ENCODE data around the gene LIPC. TPM values are rescaled to one million over a fixed set of nuclear protein-coding genes. Genes with fewer than 3 reads are reported as not detected.

The LIPC gene
- total RNA-seq, 1 experiment from 2014 or later: not detected

DNA sequence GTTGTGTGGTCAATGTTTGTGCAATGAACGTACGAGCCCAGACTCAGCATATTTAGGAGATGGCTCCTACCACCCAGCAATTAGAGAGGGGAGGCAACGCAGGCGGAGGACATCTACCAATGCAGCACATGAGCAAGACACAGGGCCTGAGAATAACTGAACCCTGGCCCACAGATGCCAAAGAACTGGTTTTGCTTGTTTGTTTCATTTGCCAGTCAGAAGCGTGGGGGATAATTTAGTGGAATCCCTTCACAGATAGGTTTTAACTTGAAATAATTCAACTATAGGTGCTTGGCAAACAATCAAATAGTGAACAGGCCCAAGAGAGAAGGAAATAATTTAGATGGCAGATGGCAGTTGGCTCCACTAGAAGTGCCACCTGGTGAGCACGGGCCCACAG is 54.8 kb downstream of the LIPC start:
- ChIA-PET POLR2A (no interaction called here), CTCF (no interaction called here)
- H3K27me3 Mint-ChIP-seq (ENCODE audit: low read depth): no peaks in the 10 kb centered on the region
- peaks cover 17% of the 10 kb centered on the region for H3K9me3 Mint-ChIP-seq
- H3K4me3 Mint-ChIP-seq: no peak overlapping the region
- no peaks in the 10 kb centered on the region for H3K4me1 Mint-ChIP-seq
- TF ChIP-seq EMX1 (CRISPR knock-in tag; IDR thresholded peaks at IDR 0.05): no peak
- no peak for TF ChIP-seq ELF4 (CRISPR knock-in tag; IDR thresholded peaks at IDR 0.05; ENCODE audit: low read depth)
- TF ChIP-seq CBFB (CRISPR knock-in tag; IDR thresholded peaks at IDR 0.05; ENCODE audit: low read depth): no peak
- TF ChIP-seq SMAD3 (CRISPR knock-in tag; IDR thresholded peaks at IDR 0.05; ENCODE audit: borderline replicate concordance): no peak
- TF ChIP-seq, protein P1, sequence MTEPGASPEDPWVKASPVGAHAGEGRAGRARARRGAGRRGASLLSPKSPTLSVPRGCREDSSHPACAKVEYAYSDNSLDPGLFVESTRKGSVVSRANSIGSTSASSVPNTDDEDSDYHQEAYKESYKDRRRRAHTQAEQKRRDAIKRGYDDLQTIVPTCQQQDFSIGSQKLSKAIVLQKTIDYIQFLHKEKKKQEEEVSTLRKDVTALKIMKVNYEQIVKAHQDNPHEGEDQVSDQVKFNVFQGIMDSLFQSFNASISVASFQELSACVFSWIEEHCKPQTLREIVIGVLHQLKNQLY (CRISPR knock-in tag; IDR thresholded peaks at IDR 0.05): no peak
- peaks cover 8% of the 10 kb centered on the region for H3K36me3 Mint-ChIP-seq
- H3K27ac Mint-ChIP-seq: no peak overlapping the region
- DNase-seq (ENCODE audit: low spot score) (no peak), ATAC-seq (no peak)

DNA sequence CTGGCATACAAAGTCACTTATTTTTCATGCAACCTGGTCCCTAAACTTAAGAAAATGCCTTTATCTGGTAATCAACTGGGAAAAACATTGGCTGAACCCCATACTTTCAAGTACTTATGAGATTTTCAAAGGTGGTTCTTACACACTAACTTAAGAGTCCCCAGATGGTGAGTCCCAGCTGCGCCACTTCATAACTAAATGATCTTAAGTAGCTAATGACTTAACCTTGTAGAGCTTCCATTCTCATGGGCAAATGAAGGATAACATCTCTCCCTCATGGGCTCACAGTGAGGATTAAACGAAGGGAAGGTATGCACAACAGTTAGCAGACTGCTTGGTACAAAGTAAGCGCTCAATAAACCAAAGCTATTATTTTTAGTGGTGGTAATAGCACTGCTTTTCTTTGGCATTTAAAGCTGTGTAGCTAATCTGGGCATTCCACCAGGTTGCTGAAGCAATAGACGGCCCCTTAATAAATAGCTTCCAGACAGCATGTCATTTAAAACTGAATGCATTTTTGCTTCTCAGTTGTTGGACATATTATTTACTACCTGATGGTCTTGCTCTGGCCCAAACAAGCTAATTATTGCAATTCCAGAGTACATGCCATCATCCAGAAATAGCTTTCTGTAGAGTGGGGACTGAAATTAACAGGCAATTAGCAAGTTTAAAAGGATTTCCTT is 55.4 kb downstream of the LIPC start:
- DNase-seq (ENCODE audit: low spot score) (no peak), ATAC-seq (no peak)
- Mint-ChIP-seq H3K27me3 (ENCODE audit: low read depth) (no peaks in the 10 kb centered on the region), H3K9me3 (peaks cover 17% of the 10 kb centered on the region), H3K27ac (no peak overlapping the region), H3K36me3 (peaks cover 8% of the 10 kb centered on the region), H3K4me1 (no peaks in the 10 kb centered on the region), H3K4me3 (no peak overlapping the region)
- TF ChIP-seq GABPB1 (CRISPR knock-in tag; IDR thresholded peaks at IDR 0.05) (no peak), TEAD1 (CRISPR knock-in tag; IDR thresholded peaks at IDR 0.05) (no peak), ZNF416 (CRISPR knock-in tag; IDR thresholded peaks at IDR 0.05) (no peak), FOXK1 (CRISPR knock-in tag; IDR thresholded peaks at IDR 0.05) (no peak), TEAD4 (CRISPR knock-in tag; IDR thresholded peaks at IDR 0.05) (no peak), RORB (CRISPR knock-in tag; IDR thresholded peaks at IDR 0.05) (no peak), CBFB (CRISPR knock-in tag; IDR thresholded peaks at IDR 0.05; ENCODE audit: low read depth) (no peak), ELF4 (CRISPR knock-in tag; IDR thresholded peaks at IDR 0.05; ENCODE audit: low read depth) (no peak), CREB1 (CRISPR knock-in tag; IDR thresholded peaks at IDR 0.05) (no peak)
- TF ChIP-seq, protein P2, sequence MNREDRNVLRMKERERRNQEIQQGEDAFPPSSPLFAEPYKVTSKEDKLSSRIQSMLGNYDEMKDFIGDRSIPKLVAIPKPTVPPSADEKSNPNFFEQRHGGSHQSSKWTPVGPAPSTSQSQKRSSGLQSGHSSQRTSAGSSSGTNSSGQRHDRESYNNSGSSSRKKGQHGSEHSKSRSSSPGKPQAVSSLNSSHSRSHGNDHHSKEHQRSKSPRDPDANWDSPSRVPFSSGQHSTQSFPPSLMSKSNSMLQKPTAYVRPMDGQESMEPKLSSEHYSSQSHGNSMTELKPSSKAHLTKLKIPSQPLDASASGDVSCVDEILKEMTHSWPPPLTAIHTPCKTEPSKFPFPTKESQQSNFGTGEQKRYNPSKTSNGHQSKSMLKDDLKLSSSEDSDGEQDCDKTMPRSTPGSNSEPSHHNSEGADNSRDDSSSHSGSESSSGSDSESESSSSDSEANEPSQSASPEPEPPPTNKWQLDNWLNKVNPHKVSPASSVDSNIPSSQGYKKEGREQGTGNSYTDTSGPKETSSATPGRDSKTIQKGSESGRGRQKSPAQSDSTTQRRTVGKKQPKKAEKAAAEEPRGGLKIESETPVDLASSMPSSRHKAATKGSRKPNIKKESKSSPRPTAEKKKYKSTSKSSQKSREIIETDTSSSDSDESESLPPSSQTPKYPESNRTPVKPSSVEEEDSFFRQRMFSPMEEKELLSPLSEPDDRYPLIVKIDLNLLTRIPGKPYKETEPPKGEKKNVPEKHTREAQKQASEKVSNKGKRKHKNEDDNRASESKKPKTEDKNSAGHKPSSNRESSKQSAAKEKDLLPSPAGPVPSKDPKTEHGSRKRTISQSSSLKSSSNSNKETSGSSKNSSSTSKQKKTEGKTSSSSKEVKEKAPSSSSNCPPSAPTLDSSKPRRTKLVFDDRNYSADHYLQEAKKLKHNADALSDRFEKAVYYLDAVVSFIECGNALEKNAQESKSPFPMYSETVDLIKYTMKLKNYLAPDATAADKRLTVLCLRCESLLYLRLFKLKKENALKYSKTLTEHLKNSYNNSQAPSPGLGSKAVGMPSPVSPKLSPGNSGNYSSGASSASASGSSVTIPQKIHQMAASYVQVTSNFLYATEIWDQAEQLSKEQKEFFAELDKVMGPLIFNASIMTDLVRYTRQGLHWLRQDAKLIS (CRISPR knock-in tag; IDR thresholded peaks at IDR 0.05; ENCODE audit: borderline replicate concordance): no peak
- TF ChIP-seq, protein P3, sequence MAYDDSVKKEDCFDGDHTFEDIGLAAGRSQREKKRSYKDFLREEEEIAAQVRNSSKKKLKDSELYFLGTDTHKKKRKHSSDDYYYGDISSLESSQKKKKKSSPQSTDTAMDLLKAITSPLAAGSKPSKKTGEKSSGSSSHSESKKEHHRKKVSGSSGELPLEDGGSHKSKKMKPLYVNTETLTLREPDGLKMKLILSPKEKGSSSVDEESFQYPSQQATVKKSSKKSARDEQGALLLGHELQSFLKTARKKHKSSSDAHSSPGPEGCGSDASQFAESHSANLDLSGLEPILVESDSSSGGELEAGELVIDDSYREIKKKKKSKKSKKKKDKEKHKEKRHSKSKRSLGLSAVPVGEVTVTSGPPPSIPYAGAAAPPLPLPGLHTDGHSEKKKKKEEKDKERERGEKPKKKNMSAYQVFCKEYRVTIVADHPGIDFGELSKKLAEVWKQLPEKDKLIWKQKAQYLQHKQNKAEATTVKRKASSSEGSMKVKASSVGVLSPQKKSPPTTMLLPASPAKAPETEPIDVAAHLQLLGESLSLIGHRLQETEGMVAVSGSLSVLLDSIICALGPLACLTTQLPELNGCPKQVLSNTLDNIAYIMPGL (CRISPR knock-in tag; IDR thresholded peaks at IDR 0.05): no peak
- TF ChIP-seq, protein P4, sequence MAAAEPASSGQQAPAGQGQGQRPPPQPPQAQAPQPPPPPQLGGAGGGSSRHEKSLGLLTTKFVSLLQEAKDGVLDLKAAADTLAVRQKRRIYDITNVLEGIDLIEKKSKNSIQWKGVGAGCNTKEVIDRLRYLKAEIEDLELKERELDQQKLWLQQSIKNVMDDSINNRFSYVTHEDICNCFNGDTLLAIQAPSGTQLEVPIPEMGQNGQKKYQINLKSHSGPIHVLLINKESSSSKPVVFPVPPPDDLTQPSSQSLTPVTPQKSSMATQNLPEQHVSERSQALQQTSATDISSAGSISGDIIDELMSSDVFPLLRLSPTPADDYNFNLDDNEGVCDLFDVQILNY (CRISPR knock-in tag; IDR thresholded peaks at IDR 0.05): no peak
- TF ChIP-seq, protein P5, sequence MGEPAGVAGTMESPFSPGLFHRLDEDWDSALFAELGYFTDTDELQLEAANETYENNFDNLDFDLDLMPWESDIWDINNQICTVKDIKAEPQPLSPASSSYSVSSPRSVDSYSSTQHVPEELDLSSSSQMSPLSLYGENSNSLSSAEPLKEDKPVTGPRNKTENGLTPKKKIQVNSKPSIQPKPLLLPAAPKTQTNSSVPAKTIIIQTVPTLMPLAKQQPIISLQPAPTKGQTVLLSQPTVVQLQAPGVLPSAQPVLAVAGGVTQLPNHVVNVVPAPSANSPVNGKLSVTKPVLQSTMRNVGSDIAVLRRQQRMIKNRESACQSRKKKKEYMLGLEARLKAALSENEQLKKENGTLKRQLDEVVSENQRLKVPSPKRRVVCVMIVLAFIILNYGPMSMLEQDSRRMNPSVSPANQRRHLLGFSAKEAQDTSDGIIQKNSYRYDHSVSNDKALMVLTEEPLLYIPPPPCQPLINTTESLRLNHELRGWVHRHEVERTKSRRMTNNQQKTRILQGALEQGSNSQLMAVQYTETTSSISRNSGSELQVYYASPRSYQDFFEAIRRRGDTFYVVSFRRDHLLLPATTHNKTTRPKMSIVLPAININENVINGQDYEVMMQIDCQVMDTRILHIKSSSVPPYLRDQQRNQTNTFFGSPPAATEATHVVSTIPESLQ (CRISPR knock-in tag; IDR thresholded peaks at IDR 0.05): no peak
- TF ChIP-seq, protein P6, sequence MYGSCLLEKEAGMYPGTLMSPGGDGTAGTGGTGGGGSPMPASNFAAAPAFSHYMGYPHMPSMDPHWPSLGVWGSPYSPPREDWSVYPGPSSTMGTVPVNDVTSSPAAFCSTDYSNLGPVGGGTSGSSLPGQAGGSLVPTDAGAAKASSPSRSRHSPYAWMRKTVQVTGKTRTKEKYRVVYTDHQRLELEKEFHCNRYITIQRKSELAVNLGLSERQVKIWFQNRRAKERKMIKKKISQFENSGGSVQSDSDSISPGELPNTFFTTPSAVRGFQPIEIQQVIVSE (CRISPR knock-in tag; IDR thresholded peaks at IDR 0.05; ENCODE audit: borderline replicate concordance): no peak
- ChIA-PET POLR2A (no interaction called here), CTCF (no interaction called here)
